Pons (tissue), 1 donor: ENCODE results near the gene MAP3K10.

Source experiments
- DNase-seq: peaks from one replicate; pipeline ENCODE4 v3.0.0-alpha.2; 2016; ENCODE audit warnings: low spot score

MAP3K10 gene

GRCh38 chr19:40249781-40250180 is 58.6 kb downstream of the MAP3K10 start:
- no peak for DNase-seq

- no peak for DNase-seq
Measured at GRCh38 chr19:40251244-40251643, 60.0 kb downstream of the MAP3K10 start.

GRCh38 chr19:40251991-40252390 is 60.8 kb downstream of the MAP3K10 start:
- DNase-seq: no peak

- DNase-seq: no peak
Measured at GRCh38 chr19:40252395-40252794, 61.2 kb downstream of the MAP3K10 start.

- DNase-seq: no peak
Measured at GRCh38 chr19:40253611-40254092, 62.4 kb downstream of the MAP3K10 start.

- no peak for DNase-seq
Measured at GRCh38 chr19:40254714-40255418, 63.6 kb downstream of the MAP3K10 start.

- DNase-seq: no peak
Measured at GRCh38 chr19:40255619-40256166, 64.5 kb downstream of the MAP3K10 start.

GRCh38 chr19:40256512-40256911 is 65.3 kb downstream of the MAP3K10 start:
- no peak for DNase-seq

GRCh38 chr19:40257096-40257517 is 65.9 kb downstream of the MAP3K10 start:
- DNase-seq: no peak

- no peak for DNase-seq
Measured at GRCh38 chr19:40261631-40262030, 70.4 kb downstream of the MAP3K10 start.

- DNase-seq: no peak
Measured at GRCh38 chr19:40262422-40262821, 71.2 kb downstream of the MAP3K10 start.

- DNase-seq: no peak
Measured at GRCh38 chr19:40263440-40264313, 72.5 kb downstream of the MAP3K10 start.

GRCh38 chr19:40264314-40265054 is 73.3 kb downstream of the MAP3K10 start:
- no peak for DNase-seq
